Astrocyte of the spinal cord (primary cell): ENCODE data around the gene CNGA3.
"Not testable (repeated sequence)": the region's sequence is repeated elsewhere in the genome, so short reads cannot be mapped to it uniquely, and the experiment has no call there.

Source experiments
- DNase-seq: peaks from one replicate; pipeline ENCODE4 v3.0.0; 2011; ENCODE audit warnings: low read depth, low spot score
- H3K4me3 ChIP-seq: 2 replicates; pipeline ENCODE4 v1.5.1; 2011; ENCODE audit warnings: low read depth, mild to moderate bottlenecking, low read length, moderate library complexity
- CTCF ChIP-seq: IDR thresholded peaks from 2 replicates; pipeline ENCODE4 v1.5.1; 2012; ENCODE audit warnings: low read depth, mild to moderate bottlenecking, low read length, inconsistent platforms
- in situ Hi-C: cut with HindIII; loops from 2 replicates; pipeline ENCODE4 v1.10.0; 2017; ENCODE audit warnings: low sequenced_read_pairs

The CNGA3 gene

GRCh38 chr2:98301469-98301868 lies 44.8 kb upstream of the CNGA3 start:
- no peak for TF ChIP-seq CTCF
- no peak for DNase-seq
- in situ Hi-C loops: no loop called here
- no peak overlapping the region for H3K4me3 ChIP-seq

- in situ Hi-C loops, DNase-seq, H3K4me3 ChIP-seq: not testable (repeated sequence)
Measured at GRCh38 chr2:98307131-98307696, 39.0 kb upstream of the CNGA3 start.

- TF ChIP-seq CTCF: no peak
- DNase-seq: no peak
- in situ Hi-C loops: no loop called here
- H3K4me3 ChIP-seq: no peak overlapping the region
Measured at GRCh38 chr2:98308068-98308467, 38.2 kb upstream of the CNGA3 start.

GRCh38 chr2:98308532-98308931 lies 37.7 kb upstream of the CNGA3 start:
- DNase-seq: no peak
- no peak for TF ChIP-seq CTCF
- H3K4me3 ChIP-seq: no peak overlapping the region
- in situ Hi-C loops: no loop called here

GRCh38 chr2:98309580-98309979 lies 36.7 kb upstream of the CNGA3 start:
- no peak overlapping the region for H3K4me3 ChIP-seq
- no peak for TF ChIP-seq CTCF
- in situ Hi-C loops: no loop called here
- no peak for DNase-seq

- H3K4me3 ChIP-seq: no peak overlapping the region
- in situ Hi-C loops: no loop called here
- TF ChIP-seq CTCF: no peak
- no peak for DNase-seq
Measured at GRCh38 chr2:98310010-98310409, 36.2 kb upstream of the CNGA3 start.

- DNase-seq: no peak
- H3K4me3 ChIP-seq: no peak overlapping the region
- in situ Hi-C loops: no loop called here
- TF ChIP-seq CTCF: no peak
Measured at GRCh38 chr2:98311090-98311489, 35.2 kb upstream of the CNGA3 start.
